Dendritic cell treated with granulocyte-macrophage colony-stimulating factor and Interleukin-4, amounts not matched to agents 40 ng/mL and 50 ng/mL, for 4 days (primary cell): ENCODE measurements around the gene NNAT.

Experiments used
- H3K27ac Mint-ChIP-seq: one replicate; pipeline ENCODE4 v1.8.0; 2022; ENCODE audit warnings: mild to moderate bottlenecking, mixed read lengths
- H3K27me3 Mint-ChIP-seq: one replicate; pipeline ENCODE4 v1.8.0; 2022; ENCODE audit warnings: mild to moderate bottlenecking, mixed read lengths
- H3K36me3 Mint-ChIP-seq: one replicate; pipeline ENCODE4 v1.8.0; 2022; ENCODE audit warnings: low read depth, mixed read lengths
- H3K4me1 Mint-ChIP-seq: one replicate; pipeline ENCODE4 v1.8.0; 2022; ENCODE audit warnings: low read depth, mixed read lengths
- H3K4me3 Mint-ChIP-seq: one replicate; pipeline ENCODE4 v1.8.0; 2022; ENCODE audit warnings: mild to moderate bottlenecking, moderate library complexity, mixed read lengths
- H3K9me3 Mint-ChIP-seq: one replicate; pipeline ENCODE4 v1.8.0; 2022; ENCODE audit warnings: mixed read lengths
- intact Hi-C: fragments of 100-400 bp; cut with micrococcal nuclease; formaldehyde crosslinking; loops from one replicate; pipeline ENCODE4 v1.15.0; 2022

NNAT gene

GRCh38 chr20:37566590-37567330, 45.7 kb downstream of the NNAT start:
- no peak overlapping the region for H3K4me3 Mint-ChIP-seq
- intact Hi-C loops: no loop called here
- H3K27ac Mint-ChIP-seq: no peak overlapping the region
- no peaks in the 10 kb centered on the region for H3K9me3 Mint-ChIP-seq
- peaks cover 73% of the 10 kb centered on the region for H3K27me3 Mint-ChIP-seq
- peaks cover 11% of the 10 kb centered on the region for H3K4me1 Mint-ChIP-seq
- no peaks in the 10 kb centered on the region for H3K36me3 Mint-ChIP-seq

DNA sequence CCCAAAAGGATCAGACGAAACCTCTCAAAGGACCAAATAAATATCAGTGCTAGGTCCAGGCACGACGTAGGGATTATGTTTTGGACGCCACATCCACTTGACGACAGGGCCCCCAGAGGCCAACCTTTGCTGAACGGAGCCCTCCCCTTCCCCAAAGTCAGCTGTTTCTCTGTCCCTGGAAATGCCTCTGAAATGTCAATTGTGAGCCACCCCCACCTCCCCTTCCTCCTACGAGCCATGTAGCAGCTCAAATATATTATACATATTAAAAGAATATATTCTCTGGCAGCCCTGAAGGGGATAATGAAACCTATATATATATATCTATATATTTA, 46.2 kb downstream of the NNAT start:
- intact Hi-C loops: no loop called here
- Mint-ChIP-seq H3K4me1 (peaks cover 11% of the 10 kb centered on the region), H3K9me3 (no peaks in the 10 kb centered on the region), H3K27me3 (peaks cover 71% of the 10 kb centered on the region), H3K36me3 (no peaks in the 10 kb centered on the region), H3K4me3 (no peak overlapping the region), H3K27ac (no peak overlapping the region)

GRCh38 chr20:37567671-37568588, 46.9 kb downstream of the NNAT start:
- Mint-ChIP-seq H3K9me3 (no peaks in the 10 kb centered on the region), H3K27me3 (peaks cover 72% of the 10 kb centered on the region), H3K36me3 (no peaks in the 10 kb centered on the region), H3K4me1 (peaks cover 11% of the 10 kb centered on the region), H3K27ac (no peak overlapping the region), H3K4me3 (no peak overlapping the region)
- intact Hi-C loops: no loop called here

DNA sequence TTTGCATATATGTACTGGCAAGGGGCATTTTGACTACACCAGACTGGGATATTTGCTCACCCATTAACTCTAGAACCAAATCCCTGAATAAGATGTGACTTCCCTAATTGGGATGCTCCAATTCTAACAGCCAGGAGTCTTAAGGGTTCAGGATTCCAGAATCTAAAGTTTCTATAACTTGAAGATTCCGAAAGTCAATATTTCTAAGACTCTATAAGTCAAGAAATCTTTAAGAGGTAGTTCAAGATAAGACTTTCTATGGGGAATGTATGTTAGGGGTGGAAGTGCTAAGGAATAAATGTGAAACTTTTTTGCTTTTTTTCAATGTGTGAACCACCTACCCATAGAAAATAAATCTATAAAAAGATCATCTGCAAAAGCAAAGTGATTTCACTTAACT, 49.4 kb downstream of the NNAT start:
- Mint-ChIP-seq H3K4me1 (peaks cover 6% of the 10 kb centered on the region), H3K9me3 (no peaks in the 10 kb centered on the region), H3K4me3 (no peak overlapping the region), H3K27me3 (peaks cover 58% of the 10 kb centered on the region), H3K27ac (no peak overlapping the region), H3K36me3 (no peaks in the 10 kb centered on the region)
- intact Hi-C loops: no loop called here

DNA sequence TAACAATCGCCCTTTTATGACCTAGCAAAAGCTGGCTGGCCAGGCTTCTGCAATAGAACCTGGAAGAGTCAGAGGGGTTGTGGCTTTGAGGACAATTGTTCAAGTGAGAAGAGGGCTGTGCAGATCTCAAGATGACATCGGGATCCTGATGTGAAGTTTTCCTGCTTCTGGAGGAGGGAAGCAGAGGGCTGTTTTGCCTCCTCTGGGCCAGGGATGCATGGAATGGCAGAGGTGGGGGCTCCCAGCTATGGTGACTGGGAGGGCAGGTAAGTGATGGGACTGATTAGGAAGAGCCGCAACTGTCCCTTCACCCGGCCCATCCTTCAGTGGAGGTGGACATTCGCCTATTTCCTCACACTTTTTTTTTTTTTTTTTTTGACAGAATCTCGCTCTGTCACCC, 50.0 kb downstream of the NNAT start:
- H3K9me3 Mint-ChIP-seq: no peaks in the 10 kb centered on the region
- H3K27ac Mint-ChIP-seq: no peak overlapping the region
- H3K4me3 Mint-ChIP-seq: no peak overlapping the region
- intact Hi-C loops: no loop called here
- peaks cover 9% of the 10 kb centered on the region for H3K4me1 Mint-ChIP-seq
- H3K36me3 Mint-ChIP-seq: no peaks in the 10 kb centered on the region
- peaks cover 54% of the 10 kb centered on the region for H3K27me3 Mint-ChIP-seq
